Measurements from ENCODE around the gene HDAC4.

Gene HDAC4

DNA sequence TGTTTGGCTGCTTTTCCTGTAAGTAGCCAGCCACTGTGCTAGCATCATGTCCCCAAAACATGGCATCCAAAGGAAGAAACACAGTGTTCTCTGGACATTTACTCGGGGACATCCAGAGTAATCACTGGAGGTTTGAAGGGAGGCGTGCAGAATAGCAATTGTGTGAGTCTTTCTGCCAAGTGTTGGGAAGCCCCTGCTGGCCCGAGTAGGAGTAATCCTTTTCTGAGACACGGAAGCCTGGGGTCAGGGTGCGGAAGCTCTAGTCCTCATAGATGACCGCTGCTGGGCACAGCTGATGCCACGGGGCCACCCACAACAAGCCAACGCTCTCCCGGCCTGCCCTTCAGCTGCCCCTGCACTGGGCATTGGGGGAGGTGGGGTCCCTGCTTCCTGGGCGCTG lies 24.8 kb upstream of the HDAC4 start:
- no peak for DNase-seq

DNA sequence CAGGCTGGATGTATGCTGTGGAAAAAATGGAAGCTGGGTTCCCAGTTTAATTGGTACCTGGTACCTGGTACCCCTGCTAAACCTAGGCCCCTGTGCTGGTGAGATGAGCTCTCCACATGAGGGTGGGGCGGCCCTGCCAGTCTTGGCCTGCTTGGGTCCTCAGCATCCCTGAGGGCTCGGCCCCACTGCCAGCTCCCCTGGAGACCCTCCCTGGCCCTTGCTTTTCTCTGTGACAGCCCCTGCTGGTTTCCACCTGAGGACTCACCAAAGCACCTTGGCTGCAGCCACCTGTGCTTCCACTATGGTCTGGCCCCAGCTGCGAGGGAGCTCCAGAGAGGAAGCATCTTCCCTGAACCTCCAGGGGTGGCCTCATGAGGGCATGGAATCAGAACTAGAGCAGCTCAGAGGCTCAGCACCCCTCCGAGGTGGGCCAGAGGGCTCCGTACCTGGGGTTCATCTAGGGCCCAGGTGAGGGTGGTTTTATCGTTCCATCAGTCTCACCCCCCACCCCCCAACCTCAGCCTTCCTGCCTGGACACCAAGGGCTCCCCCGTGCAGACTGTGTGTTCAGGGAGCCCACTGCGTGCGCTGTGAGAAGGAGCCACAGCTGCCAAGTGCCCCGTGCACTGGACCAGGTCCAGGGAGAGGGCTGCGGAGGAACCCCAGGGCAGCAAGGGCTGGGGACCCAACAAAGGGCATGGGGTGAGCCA lies 23.7 kb upstream of the HDAC4 start:
- no peak for DNase-seq

DNA sequence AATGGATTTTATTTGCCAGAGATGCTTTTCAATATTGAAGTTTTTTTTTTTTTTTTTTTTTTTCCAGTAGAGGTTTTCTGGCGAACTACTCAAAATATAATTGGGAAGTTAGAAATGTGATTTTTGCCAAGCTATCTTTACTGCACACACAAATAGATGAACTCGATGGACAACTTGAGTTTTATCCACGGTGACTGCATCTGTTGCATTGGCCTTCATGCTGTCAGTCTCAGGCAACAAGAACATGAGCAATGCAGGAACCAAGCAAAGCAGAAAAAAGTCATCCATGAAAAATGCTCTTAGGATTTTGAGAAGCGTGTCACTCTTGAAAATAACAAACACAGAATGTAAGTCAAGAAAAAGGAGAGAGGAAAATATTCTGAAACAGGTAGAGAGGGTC lies 22.7 kb upstream of the HDAC4 start:
- DNase-seq, result no peak

DNA sequence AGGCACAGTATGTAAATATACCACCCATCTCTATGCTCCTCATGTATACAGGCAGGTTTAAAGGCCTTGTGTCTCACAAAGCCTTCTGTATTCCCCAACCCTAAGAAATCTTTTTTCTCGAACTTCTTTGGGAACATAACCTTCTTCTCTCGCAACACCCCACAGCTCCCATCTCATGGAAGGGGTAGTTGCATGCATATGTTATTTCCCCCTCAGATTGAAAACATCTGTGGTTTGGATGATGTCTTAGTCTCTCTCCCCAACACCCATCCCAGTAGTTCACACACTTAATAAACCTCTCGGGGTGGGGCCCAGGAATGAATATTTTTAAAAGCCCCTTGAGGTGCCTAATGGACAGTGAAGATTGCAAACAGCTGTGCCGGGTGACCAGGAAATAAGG lies 21.0 kb upstream of the HDAC4 start:
- no peak for DNase-seq

DNA sequence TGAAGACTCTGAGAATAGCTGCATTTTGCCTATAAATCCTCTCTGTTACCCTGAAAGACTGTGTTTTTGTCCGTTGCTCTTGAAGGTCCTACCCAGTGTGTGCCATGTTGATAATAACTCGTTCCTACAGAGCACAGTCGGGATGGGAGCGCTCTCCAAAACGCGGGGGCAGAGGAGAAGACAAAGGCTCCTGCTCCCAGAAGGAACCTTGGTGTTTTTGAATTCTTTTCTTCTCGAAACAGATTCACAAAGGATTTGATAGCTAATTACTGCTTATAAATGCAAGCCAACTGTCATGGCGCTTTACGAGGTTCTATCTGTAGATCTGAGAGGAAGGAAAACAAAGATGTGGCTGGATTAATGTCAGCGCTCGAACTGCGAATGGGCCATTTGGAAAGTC lies 19.3 kb upstream of the HDAC4 start:
- no peak for DNase-seq

DNA sequence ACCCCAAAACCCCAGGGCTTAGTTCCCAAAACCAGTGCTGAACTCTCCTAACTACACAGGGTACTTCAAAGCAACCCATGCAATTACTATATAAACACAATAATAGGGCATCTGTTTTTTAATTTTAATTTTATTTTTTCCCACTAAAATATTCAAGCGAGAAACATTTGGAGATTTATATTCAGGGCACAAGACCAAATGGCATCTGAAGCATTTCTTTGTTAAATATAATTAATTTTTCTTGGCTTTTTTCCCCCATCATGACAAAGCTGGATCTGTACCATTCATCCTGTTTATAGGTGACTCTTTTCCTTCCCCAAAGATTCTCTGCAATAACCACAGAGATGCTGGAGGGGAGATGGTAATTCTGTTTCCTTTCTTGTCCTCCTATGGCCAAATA lies 18.1 kb upstream of the HDAC4 start:
- no peak for DNase-seq

DNA sequence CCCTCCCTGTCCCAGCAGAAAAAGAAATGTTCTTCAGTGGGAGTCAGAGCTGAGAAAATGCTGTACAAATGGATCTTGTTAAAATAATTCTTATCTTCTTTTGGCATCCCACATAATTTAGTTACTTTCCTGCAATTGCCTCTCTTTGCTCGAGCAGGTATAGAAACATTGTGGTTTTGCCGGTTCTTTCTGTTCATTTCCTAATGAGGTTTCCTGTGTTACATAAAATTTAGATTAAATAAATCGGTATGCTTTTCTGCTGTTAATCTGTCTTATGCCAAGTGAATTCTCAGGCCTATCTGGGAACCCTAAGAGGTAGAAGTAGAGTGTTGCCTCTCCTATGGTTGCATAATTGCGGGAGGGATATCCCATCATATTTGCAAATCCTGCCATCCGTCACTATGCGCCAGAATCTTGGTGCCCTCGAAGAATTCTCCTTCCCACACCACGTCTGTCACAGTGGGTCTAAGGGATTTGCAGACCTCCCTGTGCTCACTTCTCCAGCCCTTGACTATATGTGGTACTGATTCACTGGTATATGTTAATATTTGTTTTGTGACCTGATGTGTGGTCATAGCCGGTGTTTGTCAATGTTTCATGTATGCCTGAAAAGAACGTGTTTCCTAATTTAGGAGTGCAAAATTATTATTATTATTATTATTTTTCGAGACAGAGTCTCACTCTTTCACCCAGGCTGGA lies 12.2 kb upstream of the HDAC4 start:
- no peak for DNase-seq

DNA sequence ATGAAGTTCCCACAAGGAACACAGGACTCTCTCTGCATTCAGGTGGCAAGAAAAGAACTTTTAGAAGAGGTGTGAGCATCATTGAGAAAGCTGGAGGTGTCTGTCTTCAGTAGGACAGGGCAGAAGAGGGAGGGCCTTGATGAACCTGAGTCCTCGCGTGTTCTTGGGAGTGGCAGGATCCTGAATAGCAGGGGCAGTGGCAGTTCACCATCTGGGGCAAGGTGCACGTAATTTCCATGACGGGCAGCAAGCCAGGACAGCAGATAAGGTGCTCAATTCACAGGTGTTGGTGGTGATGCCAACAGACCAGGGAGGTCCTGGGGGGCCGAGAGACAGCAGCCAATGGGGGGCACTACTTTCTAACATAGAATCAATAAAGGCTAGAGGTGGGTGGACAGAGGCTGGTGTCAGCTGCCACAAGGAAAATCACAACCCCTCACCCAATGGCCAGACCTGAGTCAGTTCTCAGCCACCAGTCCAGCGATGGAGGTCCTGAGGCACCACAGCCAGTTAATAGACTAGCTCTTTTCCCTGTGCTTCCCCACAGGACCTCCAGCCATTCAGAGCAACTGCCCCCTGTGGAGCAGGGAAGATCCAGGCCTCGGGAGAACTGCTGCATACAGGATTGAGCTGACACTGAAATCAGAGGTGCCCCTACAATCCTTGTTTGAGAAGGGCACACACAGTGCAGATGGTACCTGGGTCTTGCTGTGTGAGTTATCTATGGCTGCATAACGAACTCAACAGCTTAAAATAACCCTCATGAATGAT lies 10.9 kb upstream of the HDAC4 start:
- no peak for DNase-seq

DNA sequence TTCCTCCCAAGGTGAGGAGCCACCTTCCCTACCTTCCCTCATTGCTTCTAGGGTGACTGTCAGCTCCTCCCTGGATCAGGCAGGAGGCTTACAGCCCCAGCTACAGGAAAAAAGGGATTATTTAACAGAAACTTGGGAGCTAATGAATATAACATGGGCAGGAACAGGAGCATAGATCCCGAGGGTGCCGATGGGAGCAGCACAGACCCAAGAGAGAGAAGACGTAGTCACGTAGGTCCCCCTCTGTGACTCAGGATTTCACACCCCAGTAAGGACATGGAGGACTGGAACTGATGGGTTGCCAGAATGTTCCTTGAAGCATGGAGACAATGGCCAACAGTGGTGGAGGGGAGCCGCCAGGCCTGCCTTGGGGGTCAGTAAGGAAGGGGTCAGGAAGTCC lies 10.3 kb upstream of the HDAC4 start:
- DNase-seq, result no peak

DNA sequence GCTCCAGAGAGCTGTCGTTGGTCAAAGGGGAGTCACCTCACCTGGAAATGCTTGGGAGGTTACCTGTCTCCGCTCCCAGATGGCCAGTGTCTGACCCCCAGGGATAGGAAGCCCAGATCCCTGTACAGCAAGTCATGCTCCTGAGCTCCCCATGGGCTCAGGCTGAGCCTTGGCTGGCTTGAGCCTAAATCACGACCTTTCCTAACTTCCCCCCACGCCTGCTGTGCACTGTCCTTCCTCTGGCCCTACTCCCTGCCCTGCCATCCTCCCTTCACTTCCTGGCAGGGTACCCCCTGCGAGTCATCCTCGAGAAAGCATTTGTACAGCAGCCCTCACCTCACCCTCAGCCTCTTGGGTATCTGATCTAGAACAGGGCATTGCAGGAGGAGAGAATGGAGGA lies 9.2 kb upstream of the HDAC4 start:
- no peak for DNase-seq

DNA sequence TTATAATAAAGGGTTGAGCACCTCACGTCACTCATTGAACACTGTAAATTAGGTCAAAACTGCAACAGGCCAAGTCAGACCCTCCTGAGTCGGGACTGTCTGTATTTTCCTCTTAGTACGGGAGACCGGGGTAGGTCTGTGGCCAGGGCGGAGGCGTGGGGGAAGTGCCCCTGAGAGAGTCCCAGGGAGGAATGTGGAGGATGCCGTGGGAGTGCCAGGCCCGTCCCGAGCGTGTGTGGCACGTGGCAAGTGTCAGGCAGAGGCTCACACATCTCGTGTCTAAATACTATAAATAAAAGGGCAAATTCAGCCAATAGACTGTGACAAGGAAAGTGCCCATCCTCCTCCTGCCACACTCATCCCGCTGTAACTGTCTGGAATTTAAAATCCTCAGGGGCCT lies 6.3 kb upstream of the HDAC4 start:
- DNase-seq, result no peak

DNA sequence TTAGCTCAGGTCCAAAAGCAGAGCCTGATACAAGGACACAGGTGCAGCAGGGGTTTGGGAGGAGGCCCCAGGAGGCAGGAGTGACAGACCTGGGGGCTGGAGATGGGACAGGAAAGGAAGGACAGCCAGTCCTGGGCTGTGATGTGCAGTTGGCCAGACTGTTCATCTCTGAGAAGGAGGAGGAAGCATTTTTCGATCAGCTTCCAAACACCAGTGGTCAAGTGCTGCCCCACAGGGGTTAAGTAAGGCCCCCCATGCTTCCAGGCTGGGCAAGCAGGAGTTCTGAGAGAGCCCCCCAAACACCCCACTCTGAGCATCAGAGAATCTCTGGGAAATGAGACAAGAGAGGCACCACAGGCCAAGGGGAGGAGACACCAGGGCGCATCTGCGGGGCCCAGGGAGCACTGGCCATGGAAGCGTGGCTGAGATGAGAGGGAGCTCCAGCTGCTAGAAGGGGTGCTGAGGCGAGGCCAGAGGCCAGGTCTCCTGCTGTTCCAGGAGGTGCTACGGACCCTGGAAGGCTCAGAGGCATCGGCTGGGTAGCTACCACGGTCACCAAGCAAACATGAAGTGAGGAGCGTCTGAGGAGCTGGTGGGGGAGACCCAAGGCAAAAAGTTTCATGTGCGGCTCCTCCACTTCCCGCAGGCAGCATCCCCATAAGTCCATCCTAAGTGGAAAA lies 5.6 kb upstream of the HDAC4 start:
- no peak for DNase-seq

DNA sequence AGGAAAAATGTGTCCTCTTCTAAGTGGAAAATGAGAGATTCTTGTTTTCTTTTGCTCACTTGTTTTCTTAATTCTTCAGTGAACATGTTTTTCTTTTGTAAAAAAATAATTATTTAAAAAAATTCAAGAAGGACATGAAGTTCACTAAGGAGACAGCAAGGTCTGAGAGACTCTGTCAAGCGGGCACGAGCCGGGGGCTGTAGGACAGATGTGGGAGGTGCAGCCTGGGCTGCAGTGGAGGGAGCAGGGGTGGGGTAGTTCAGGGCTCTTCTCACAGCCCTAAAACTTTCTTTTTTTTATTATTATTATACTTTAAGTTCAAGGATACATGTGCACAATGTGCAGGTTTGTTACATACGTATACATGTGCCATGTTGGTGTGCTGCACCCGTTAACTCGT lies 4.3 kb upstream of the HDAC4 start:
- no peak for DNase-seq

DNA sequence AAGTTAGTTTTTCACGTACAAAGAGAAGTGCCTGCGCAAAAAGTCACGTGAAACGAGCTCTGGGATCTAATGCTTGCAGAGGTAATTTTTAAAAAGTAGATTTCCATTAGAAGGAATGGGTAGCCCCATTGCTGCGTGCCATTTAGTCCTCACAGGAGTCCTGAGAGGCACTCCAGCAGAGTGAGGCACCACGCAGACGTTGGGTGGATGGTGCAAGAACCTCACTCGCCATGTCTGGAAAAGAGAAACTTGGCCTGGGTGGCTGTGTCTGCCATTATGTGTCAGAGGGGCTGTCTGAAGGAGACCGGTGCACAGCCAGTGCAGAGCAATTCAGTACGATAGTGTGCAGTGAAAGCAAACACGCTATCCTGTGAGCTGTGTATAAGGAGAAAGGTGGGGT lies 1.8 kb upstream of the HDAC4 start:
- no peak for DNase-seq

DNA sequence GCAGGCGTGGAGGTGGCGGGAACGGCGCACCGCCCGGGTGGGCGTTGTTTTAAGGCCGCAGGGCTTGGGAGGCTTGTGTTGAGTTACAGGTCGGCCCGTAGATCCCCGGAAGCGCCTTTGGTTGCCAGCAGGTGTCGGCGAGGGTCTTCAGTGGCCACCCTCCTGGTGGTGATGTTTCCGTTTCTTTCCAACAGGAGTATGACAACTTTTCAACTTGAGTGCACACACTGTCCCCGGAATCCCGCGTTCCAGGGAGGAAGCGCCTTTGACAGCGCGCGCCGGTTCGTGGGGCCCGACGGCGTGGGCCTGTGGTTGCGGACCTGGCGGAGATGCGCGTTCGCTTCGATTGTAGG lies 1.0 kb upstream of the HDAC4 start:
- no peak for DNase-seq

DNA sequence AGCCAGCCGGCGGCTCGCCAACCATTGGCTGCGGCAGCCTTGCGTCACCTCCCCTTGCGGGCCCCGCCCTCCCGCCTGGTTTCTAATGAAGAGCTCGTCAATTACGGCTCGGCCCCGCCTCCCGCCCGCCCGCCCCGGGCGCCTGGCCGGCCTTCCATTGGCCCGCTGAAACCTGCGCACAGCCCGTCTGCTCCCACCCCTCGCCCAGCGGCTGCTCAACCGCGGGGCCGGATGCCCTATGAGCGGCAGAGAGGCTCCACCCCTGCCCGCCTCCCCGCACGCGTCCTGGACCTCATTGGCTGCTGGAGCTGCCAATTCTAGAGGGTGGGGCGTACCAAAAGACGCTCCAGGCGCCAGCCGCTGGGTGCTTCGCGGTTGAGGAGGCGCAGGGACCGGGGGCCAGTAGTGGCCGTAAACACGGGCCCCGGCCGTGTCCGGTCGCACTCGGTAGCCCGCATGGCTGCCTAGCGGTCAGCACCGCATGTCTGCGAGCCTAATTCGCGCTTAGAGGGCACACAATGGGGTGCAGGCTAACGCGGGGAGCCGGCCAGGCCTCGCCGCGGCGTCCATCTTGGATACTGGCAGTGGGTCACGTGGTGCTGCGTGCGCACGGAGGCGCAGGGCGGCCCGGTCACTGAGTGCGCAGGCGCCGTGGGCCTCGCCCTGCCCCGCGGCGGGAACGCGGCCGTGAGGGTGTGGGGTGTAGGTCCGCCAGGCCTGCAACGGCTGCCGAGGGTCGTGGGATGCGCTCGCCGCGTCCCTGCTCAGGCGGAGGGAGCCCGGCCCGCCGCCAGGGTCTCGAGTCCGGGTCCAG lies 454 bp upstream of the HDAC4 start:
- DNase-seq, result peak; percentile 99

DNA sequence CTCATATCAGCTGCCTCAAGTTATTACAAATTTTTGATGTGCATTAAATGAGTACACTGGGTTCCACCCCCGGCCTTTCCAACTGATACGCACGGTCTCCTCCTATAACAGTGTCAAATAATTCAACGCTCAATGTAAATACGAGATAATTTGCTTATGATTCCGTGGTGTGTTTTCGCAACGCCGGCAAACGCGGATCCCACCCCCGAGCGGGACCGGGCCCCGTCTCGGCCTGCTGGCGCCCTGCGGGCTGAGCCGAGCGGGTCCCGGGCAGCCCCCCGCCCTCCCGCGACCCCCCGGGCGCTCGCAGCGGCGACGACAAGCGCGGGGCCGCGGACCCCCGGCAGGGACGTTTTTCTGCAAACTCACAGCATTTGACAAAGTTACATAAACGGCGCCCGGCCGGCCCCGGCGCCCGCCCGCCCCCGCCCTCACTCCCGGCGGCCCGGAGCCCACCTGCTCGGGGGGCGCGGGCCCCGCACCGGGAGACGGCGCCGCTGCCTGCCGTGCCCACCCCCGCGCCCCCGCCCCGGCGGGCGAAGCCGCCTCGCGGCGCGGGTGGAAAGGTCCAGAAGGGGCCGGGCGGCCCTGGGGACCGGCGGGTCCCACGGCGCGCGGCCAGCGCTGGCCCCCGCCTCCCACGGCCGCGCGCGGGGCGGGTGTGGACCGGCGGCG lies 762 bp downstream of the HDAC4 start:
- peak; percentile 47 for DNase-seq

DNA sequence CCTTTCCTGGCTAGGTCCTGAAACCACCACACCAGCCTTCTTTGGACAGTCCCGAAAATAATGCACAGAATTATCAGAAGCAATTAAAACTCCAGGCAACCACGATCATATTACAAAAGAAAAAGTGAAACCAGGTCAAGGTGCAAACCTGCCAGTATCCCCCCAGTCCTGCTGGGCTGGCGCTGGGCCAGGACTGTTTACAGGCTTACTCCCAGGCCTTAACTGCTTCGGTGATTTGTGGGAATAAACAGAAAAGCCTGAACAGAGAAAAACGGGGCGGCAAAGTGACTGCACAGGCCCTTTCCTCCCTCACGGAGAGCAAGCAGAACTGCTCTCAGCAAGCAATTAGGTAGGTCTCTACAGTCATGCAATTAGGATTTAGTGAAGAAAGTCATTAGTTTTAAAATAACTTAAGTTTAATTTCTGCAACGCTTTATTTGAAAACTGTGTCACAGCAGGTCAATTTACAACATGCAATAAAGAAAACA lies 1.3 kb downstream of the HDAC4 start:
- DNase-seq, result peak; percentile 44

DNA sequence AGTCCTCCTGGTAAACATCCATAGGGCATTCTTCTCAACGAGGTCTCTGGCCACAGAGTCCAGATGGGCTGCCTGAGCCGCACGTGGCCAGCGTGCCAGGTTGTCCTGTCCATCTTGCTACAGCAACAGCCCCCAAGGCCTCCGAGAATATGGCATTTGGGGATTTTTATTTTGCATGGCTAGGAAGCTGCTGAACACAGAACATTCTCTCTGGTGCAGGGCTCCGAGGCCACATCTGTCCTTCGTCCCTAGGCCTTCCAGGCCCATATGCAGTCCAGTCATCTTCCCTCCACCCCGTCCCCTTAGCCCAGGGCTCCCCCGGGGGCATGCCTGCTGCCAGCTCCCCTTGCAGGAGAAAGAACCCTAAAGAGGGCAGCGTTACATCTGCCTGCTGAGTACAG lies 2.3 kb downstream of the HDAC4 start:
- DNase-seq, result no peak

DNA sequence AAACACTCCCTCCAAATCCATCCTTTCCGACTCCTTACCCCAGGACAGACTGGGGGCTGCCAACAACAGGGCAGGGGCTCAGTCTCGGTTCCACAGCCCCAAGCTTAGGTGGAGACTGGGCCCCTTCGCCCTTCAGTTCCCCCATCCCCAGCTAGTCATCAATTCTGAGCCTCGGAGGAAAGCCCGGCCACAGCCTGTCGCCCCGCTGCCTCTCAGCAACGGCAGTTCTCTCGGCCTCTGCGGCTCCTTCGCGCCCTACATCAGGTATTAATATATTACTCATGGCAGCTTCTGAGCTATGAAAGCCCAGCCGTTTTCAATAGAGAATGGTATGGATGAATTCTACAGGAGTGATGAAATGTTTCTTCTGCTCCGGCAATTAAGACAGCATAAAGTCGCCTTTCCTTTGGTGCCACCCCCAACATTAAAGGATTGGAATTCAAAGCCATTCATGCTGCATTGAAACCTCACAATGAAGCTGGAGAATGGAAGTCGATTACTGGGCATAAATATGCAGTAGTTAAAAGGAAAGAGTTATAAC lies 2.8 kb downstream of the HDAC4 start:
- DNase-seq, result no peak

DNA sequence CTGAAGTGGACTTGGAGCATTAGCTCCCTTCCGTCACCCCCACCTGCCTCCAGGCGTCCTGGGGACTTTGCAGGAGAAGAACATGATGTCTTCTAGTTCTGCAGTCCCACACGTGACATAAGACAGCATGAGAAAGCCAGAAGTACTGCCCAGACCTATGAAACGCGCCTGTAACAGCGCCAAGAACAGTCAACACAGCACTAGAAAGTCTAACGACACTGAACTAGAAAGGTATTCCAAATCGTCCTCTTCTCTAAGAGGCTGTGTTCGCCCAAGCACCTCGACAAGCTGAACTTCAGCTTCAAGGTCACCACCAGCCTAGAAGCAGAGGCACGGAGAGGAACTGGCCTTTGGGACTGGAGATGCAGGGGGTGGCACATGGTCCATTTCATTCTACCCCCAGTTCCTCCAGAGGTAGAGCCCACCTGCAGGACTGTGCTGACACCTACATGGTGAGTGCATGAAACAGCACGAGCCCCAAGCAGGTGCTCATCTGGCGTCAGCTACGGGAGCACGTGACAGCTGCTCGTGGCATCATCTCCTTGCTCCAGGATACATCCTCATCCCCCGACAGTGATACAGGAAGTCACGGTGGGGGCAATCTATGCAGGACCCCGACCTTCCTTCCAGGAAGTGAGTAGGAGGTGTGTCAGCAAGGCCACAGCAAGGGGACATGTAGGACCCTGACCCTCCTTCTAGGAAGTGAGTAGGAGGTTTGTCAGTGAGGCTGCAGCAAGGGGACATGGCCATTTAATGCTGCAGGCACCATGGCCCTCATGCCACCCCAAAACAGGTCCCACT lies 3.7 kb downstream of the HDAC4 start:
- peak; percentile 11 for DNase-seq
